ENCODE measurements around the gene NEURL1.
"Not testable (repeated sequence)": the region's sequence is repeated elsewhere in the genome, so short reads cannot be mapped to it uniquely, and the experiment has no call there.

The NEURL1 gene

GRCh38 chr10:103502849-103503660 lies 9.6 kb downstream of the NEURL1 start:
- H3K4me3 ChIP-seq (ENCODE audit: low read depth, low read length), result no peak overlapping the region
- TF ChIP-seq, protein P1, sequence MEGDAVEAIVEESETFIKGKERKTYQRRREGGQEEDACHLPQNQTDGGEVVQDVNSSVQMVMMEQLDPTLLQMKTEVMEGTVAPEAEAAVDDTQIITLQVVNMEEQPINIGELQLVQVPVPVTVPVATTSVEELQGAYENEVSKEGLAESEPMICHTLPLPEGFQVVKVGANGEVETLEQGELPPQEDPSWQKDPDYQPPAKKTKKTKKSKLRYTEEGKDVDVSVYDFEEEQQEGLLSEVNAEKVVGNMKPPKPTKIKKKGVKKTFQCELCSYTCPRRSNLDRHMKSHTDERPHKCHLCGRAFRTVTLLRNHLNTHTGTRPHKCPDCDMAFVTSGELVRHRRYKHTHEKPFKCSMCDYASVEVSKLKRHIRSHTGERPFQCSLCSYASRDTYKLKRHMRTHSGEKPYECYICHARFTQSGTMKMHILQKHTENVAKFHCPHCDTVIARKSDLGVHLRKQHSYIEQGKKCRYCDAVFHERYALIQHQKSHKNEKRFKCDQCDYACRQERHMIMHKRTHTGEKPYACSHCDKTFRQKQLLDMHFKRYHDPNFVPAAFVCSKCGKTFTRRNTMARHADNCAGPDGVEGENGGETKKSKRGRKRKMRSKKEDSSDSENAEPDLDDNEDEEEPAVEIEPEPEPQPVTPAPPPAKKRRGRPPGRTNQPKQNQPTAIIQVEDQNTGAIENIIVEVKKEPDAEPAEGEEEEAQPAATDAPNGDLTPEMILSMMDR (IDR thresholded peaks at IDR 0.05; ENCODE audit: borderline replicate concordance, insufficient read depth, low read depth, low read length), result no peak

DNA sequence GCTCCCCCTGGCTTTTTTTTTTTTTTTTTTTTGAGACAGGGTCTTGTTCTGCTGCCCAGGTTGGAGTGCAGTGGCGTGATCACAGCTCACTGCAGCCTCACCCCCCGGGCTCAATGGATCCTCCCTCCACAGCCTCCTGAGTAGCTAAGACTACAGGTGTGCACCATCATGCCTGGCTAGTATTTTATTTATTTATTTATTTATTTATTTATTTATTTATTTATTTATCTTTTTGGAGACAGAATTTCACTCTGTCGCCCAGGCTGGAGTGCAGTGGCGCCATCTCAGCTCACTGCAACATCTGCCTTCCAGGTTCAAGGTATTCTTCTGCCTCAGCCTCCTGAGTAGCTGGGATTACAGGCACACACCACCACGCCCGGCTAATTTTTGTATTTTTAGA lies 10.3 kb downstream of the NEURL1 start:
- not testable (repeated sequence) for H3K4me3 ChIP-seq (ENCODE audit: low read depth, low read length)

GRCh38 chr10:103504181-103504783 lies 10.8 kb downstream of the NEURL1 start:
- TF ChIP-seq, protein P1 (IDR thresholded peaks at IDR 0.05; ENCODE audit: borderline replicate concordance, insufficient read depth, low read depth, low read length), result no peak
- H3K4me3 ChIP-seq (ENCODE audit: low read depth, low read length), result no peak overlapping the region

DNA sequence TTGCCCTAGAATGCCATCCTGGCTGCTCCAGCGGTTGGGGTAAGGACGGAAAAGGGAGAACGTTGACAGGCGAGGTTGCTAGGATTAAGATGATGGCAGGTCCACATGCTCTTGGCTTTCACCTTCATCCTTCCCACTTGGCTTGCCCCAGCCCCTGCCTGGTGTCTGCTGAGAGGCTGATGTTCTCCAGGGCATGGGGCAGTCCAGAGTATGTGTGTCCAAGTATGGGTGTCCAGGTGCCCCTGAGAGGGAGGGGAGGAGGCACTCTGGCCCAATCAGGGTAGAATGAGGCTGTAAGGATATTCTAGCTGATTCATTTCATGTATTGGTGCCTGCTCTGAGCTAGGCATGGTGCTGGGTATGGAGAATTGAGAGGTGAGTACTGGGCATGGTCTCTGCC lies 12.6 kb downstream of the NEURL1 start:
- no peak overlapping the region for H3K4me3 ChIP-seq (ENCODE audit: low read depth, low read length)
- TF ChIP-seq, protein P1 (IDR thresholded peaks at IDR 0.05; ENCODE audit: borderline replicate concordance, insufficient read depth, low read depth, low read length), result no peak

GRCh38 chr10:103507235-103508191 lies 14.0 kb downstream of the NEURL1 start:
- H3K4me3 ChIP-seq (ENCODE audit: low read depth, low read length), result no peak overlapping the region
- TF ChIP-seq, protein P1 (IDR thresholded peaks at IDR 0.05; ENCODE audit: borderline replicate concordance, insufficient read depth, low read depth, low read length), result no peak

- no peak overlapping the region for H3K4me3 ChIP-seq (ENCODE audit: low read depth, low read length)
- TF ChIP-seq, protein P1 (IDR thresholded peaks at IDR 0.05; ENCODE audit: borderline replicate concordance, insufficient read depth, low read depth, low read length), result no peak
Measured at GRCh38 chr10:103510046-103510685, 16.7 kb downstream of the NEURL1 start.
